GM10248 (cell line): ENCODE data around the gene NTMT2.

Source experiments
- CTCF ChIA-PET: fragments of 300-600 bp; sonication (Branson Sonifier 250); formaldehyde crosslinking; extraction: SDS; loops from one replicate; lab custom pipeline; 2021; ENCODE audit warnings: antibody characterized with exemption; lab: Yijun Ruan, JAX
- POLR2A ChIA-PET: fragments of 350-650 bp; sonication (Branson Sonifier 250); formaldehyde crosslinking; extraction: SDS; loops from one replicate; lab custom pipeline; 2020; ENCODE audit warnings: antibody characterized with exemption; lab: Yijun Ruan, JAX
- DNase-seq: peaks from one replicate; pipeline ENCODE4 v3.0.0; 2012; ENCODE audit errors: extremely low spot score
- TF ChIP-seq, protein P1 (sequence below): IDR thresholded peaks from 2 replicates; pipeline ENCODE4 v1.5.1; 2012; ENCODE audit warnings: mild to moderate bottlenecking, low read depth; ENCODE audit errors: extremely low read depth, missing control alignments, control extremely low read depth

Gene NTMT2

DNA sequence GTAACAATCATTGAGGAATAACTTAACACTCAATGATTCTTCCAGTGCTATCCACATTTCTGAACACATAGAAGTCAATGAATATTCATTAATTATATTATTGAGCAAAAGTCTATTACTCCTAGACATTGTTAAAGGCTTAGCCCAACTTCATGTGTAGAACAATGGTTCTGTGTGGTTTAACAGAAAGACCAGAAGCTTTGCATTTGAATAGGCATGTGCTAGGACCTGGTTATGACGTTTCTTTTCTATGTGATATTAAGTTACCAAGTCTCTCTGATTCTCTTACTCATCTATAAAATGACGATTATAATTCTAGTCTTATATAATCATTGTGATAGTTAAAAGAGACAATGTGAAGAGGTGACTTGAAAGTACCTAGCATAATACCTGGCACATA is 5.2 kb downstream of the NTMT2 start:
- no peak for DNase-seq
- ChIA-PET CTCF (no interaction called here), POLR2A (no interaction called here)
- TF ChIP-seq, protein P1, sequence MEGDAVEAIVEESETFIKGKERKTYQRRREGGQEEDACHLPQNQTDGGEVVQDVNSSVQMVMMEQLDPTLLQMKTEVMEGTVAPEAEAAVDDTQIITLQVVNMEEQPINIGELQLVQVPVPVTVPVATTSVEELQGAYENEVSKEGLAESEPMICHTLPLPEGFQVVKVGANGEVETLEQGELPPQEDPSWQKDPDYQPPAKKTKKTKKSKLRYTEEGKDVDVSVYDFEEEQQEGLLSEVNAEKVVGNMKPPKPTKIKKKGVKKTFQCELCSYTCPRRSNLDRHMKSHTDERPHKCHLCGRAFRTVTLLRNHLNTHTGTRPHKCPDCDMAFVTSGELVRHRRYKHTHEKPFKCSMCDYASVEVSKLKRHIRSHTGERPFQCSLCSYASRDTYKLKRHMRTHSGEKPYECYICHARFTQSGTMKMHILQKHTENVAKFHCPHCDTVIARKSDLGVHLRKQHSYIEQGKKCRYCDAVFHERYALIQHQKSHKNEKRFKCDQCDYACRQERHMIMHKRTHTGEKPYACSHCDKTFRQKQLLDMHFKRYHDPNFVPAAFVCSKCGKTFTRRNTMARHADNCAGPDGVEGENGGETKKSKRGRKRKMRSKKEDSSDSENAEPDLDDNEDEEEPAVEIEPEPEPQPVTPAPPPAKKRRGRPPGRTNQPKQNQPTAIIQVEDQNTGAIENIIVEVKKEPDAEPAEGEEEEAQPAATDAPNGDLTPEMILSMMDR, result no peak

DNA sequence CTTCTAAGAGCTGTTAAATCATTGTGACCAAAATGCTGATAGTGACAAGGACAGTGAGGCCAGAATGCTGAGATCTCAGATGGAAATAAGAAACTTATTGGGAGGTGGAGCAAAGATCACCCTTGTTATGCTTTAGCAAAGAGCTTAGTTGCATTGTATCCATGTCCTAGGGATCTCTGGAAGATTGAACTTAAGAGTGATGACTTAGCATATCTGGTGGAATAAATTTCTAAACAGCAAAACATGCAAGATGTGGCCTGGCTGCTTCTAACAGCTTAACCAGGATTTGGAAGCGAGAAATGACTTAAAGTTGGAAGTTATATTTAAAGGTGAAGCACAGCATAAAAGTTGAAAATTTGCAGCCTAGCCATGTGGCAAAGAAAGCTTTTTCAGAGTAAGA is 7.7 kb downstream of the NTMT2 start:
- ChIA-PET CTCF (interaction anchor here (0.8 to 1.4 kb wide), 2 partner anchors 11 to 16 kb away, joined by 3 to 4 read pairs; no protein-coding TSS in a partner anchor), POLR2A (no interaction called here)
- no peak for DNase-seq
- TF ChIP-seq, protein P1, result no peak

DNA sequence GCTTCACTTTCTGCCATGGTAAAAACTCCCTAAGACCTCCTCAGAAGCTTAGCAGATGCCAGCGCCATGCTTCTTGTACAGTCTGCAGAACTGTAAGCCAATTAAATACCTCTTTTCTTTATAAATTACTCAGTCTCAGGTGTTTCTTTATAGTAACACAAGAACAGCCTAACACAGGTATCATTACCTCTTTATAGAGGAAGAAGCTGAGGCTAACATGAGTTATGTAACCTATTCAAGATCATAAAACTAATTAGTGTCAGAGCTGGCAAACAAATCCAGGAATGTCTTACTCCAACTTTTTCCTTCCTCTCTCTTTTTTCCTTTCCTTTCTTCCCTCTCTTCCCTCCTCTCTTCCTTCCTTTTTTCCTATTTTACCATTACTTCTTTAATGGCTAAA is 9.3 kb downstream of the NTMT2 start:
- no peak for DNase-seq
- POLR2A ChIA-PET, result no interaction called here
- CTCF ChIA-PET, result interaction anchor here (1.1 kb wide), 1 partner anchor 17 kb away, joined by 3 read pairs; no protein-coding TSS in a partner anchor
- TF ChIP-seq, protein P1, result no peak

DNA sequence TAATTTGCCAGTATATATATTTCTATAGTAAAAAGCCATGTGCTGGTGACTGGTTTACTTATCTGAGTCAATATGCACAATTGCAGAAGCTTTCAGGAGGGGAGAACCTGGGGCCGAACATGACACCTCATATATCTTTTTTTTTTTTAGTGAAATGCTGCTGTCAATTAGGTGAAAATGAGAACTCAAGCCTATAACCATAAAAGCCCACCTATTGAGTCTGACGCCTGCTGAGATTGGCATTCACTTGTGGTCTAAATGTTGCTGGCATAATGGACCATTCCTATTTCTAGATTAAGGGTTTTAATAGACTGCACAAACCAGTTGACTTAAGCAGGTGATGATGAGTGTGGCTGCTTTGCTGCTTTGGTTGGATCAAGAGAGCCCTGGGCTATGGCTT is 10.8 kb downstream of the NTMT2 start:
- ChIA-PET POLR2A (no interaction called here), CTCF (no interaction called here)
- TF ChIP-seq, protein P1, result no peak
- no peak for DNase-seq

DNA sequence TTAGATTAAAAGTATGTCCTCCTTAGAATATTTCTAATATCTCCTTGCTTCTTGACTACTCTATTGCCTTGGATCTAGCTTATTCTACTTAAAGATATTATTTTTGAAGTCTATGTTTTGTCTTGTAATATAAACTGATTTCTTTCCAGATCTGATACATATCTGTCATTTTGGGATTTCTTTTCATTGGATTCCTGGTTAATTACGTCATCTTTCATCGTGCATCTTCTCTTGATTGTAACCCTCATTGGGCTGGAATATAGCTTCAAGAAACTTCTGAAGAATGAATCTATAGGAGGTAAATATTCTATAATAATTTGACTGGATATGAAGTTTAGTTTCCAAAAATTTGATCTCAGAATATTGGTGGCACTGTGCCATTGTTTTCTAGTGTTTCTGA is 12.1 kb downstream of the NTMT2 start:
- TF ChIP-seq, protein P1, result no peak
- DNase-seq, result no peak
- POLR2A ChIA-PET, result no interaction called here
- CTCF ChIA-PET, result no interaction called here

DNA sequence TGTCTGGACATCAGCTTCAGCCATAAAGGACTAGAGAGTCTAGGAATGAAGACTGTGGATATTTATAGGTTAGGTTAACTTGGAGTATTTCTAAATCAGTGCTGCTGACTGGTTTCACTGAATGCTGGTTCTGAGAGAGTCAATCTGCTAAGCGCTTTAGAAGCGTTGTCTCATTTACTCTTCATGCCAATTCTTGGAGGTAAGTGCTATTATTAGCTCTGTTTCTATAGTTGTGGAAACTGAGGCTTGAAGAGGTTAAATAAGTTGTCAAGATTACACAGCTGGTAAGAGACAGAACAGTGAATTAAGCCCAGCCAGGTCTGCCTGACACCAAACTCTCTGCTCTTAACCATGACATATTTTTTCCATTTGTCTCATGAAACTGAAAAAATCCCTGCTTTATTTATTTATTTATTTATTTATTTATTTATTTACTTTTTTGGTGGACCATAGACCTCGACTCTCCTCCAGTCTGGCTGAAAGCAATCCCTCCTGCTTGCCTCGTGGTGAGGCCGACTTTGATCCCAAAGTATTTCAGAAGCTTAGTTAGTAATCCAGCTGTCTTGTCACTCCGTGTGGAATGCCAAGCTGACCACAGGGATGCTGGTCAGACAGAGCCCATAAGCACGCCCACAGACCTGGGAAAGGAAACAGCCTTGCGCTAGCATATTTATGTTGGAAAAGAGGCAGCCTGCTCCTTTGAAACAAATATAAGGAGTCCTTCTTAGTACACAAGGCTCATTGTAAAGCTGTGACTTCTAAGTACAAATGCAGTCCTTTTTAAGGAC is 16.9 kb downstream of the NTMT2 start:
- ChIA-PET POLR2A (no interaction called here), CTCF (no interaction called here)
- TF ChIP-seq, protein P1, result no peak
- no peak for DNase-seq
